MV-4-11 (cell line): ENCODE data around the gene PRKAG2.
"Not testable (repeated sequence)": the region's sequence is repeated elsewhere in the genome, so short reads cannot be mapped to it uniquely, and the experiment has no call there.

Experiments
- DNase-seq: peaks from one replicate; lab custom pipeline; 2025; lab: John Stamatoyannopoulos, UW

The PRKAG2 gene

GRCh38 chr7:151767557-151767956 lies 109.4 kb downstream of the PRKAG2 start:
- peak; percentile 75 for DNase-seq

GRCh38 chr7:151764056-151764920 lies 112.6 kb downstream of the PRKAG2 start:
- DNase-seq, result no peak

GRCh38 chr7:151763420-151763984 lies 113.4 kb downstream of the PRKAG2 start:
- DNase-seq, result no peak

- DNase-seq, result no peak
These were observed 114.2 kb downstream of the PRKAG2 start for GRCh38 chr7:151762583-151763245.

- no peak for DNase-seq
These were observed 115.0 kb downstream of the PRKAG2 start for GRCh38 chr7:151761957-151762356.

- peak; percentile 4 for DNase-seq
These were observed 115.7 kb downstream of the PRKAG2 start for GRCh38 chr7:151761231-151761630.

GRCh38 chr7:151759591-151760042 lies 117.3 kb downstream of the PRKAG2 start:
- DNase-seq, result peak; percentile 6

- no peak for DNase-seq
These were observed 118.0 kb downstream of the PRKAG2 start for GRCh38 chr7:151758622-151759540.

- no peak for DNase-seq
These were observed 119.6 kb downstream of the PRKAG2 start for GRCh38 chr7:151757274-151757673.

- DNase-seq, result no peak
These were observed 120.0 kb downstream of the PRKAG2 start for GRCh38 chr7:151756866-151757265.

- DNase-seq, result peak; percentile 77
These were observed 120.7 kb downstream of the PRKAG2 start for GRCh38 chr7:151756076-151756731.

GRCh38 chr7:151755131-151755801 lies 121.6 kb downstream of the PRKAG2 start:
- peak; percentile 61 for DNase-seq

GRCh38 chr7:151754688-151755130 lies 122.2 kb downstream of the PRKAG2 start:
- DNase-seq, result no peak

GRCh38 chr7:151754142-151754590 lies 122.7 kb downstream of the PRKAG2 start:
- peak; percentile 50 for DNase-seq

GRCh38 chr7:151752816-151753595 lies 123.9 kb downstream of the PRKAG2 start:
- DNase-seq, result no peak

- no peak for DNase-seq
These were observed 124.9 kb downstream of the PRKAG2 start for GRCh38 chr7:151752037-151752436.

- DNase-seq, result no peak
These were observed 128.2 kb downstream of the PRKAG2 start for GRCh38 chr7:151748733-151749132.

- not testable (repeated sequence) for DNase-seq
These were observed 128.9 kb downstream of the PRKAG2 start for GRCh38 chr7:151748021-151748420.

GRCh38 chr7:151745706-151746105 lies 131.2 kb downstream of the PRKAG2 start:
- no peak for DNase-seq
